Suprapubic skin (tissue), 4 donors: ENCODE measurements around the gene WDR27. TPM values are rescaled to one million over a fixed set of nuclear protein-coding genes. Genes with fewer than 3 reads are reported as not detected.

Experiments
- DNase-seq, 2 donors: peaks; one replicate each; pipeline ENCODE4 v3.0.0-alpha.2; 2019; ENCODE audit warnings: low spot score in 2 of 2
- H3K27ac ChIP-seq: fragments of 200-600 bp; sonication (generic); one replicate; pipeline ENCODE4 v1.5.1; 2019
- H3K27me3 ChIP-seq: fragments of 200-600 bp; sonication (generic); one replicate; pipeline ENCODE4 v1.5.1; 2019
- H3K36me3 ChIP-seq: fragments of 200-600 bp; sonication (generic); one replicate; pipeline ENCODE4 v1.5.1; 2019
- H3K4me1 ChIP-seq: fragments of 200-600 bp; sonication (generic); one replicate; pipeline ENCODE4 v1.5.1; 2019
- H3K4me3 ChIP-seq: fragments of 200-600 bp; sonication (generic); one replicate; pipeline ENCODE4 v1.5.1; 2019; ENCODE audit warnings: mild to moderate bottlenecking
- H3K9me3 ChIP-seq: fragments of 200-600 bp; sonication (generic); one replicate; pipeline ENCODE4 v1.5.1; 2019
- CTCF ChIP-seq, 2 donors: fragments of 200-600 bp in 1 of 2; fragments of 450-650 bp in 1 of 2; sonication (generic) in 1 of 2; IDR thresholded peaks; one replicate each; pipeline ENCODE4 v1.5.1; 2016 to 2019; ENCODE audit warnings: antibody characterized with exemption in 2 of 2, mild to moderate bottlenecking in 1 of 2, moderate library complexity in 1 of 2
- EP300 ChIP-seq: sonication (generic); formaldehyde crosslinking; IDR thresholded peaks from one replicate; pipeline ENCODE4 v1.6.1; 2017; ENCODE audit warnings: antibody characterized with exemption
- POLR2A ChIP-seq, 2 donors: fragments of 450-650 bp; IDR thresholded peaks; one replicate each; pipeline ENCODE4 v1.6.1; 2017; ENCODE audit warnings: antibody characterized with exemption in 2 of 2, mild to moderate bottlenecking in 2 of 2, moderate library complexity in 2 of 2
- POLR2AphosphoS5 ChIP-seq, 3 donors: sonication (generic); formaldehyde crosslinking; IDR thresholded peaks; one replicate each; pipeline ENCODE4 v1.6.1; 2017; ENCODE audit warnings: antibody characterized with exemption in 3 of 3
- WGBS: methylation state at CpG from one replicate; pipeline ENCODE4 v1.1.5; 2018; 5-methylcytosine and 5-hydroxymethylcytosine counted together
- total RNA-seq, 4 donors: library from RNA; depleted of rRNA; stranded (reverse); fragments of >200 nt; gene quantifications; one replicate each; pipeline ENCODE4 v1.1.0, GENCODE V29; 2016

Gene WDR27
- total RNA-seq, 4 donors from 2014 or later = 17.3 to 59.4 (median 26.6) TPM

GRCh38 chr6:169626169-169626568 lies 75.7 kb downstream of the WDR27 start:
- H3K27ac ChIP-seq = no peak overlapping the region
- 87% methylated on average over 7 of the region's 8 CpGs for WGBS
- peaks cover 32% of the 10 kb centered on the region for H3K36me3 ChIP-seq
- no peaks in the 10 kb centered on the region for H3K4me1 ChIP-seq
- no peak for DNase-seq
- no peaks in the 10 kb centered on the region for H3K27me3 ChIP-seq
- no peak for TF ChIP-seq POLR2AphosphoS5 (IDR thresholded peaks at IDR 0.05)
- TF ChIP-seq CTCF (IDR thresholded peaks at IDR 0.05) = no peak
- no peak for TF ChIP-seq POLR2A (IDR thresholded peaks at IDR 0.05)
- TF ChIP-seq EP300 = no peak
- no peak overlapping the region for H3K4me3 ChIP-seq
- no peaks in the 10 kb centered on the region for H3K9me3 ChIP-seq

- H3K27ac ChIP-seq = no peak overlapping the region
- no CpG with 5 or more reads among the region's 15 CpGs for WGBS
- H3K9me3 ChIP-seq = no peaks in the 10 kb centered on the region
- no peaks in the 10 kb centered on the region for H3K4me1 ChIP-seq
- no peaks in the 10 kb centered on the region for H3K27me3 ChIP-seq
- DNase-seq = no peak
- TF ChIP-seq EP300 (no peak), POLR2A (IDR thresholded peaks at IDR 0.05) (no peak), POLR2AphosphoS5 (IDR thresholded peaks at IDR 0.05) (no peak), CTCF (IDR thresholded peaks at IDR 0.05) (no peak)
- H3K4me3 ChIP-seq = no peak overlapping the region
- H3K36me3 ChIP-seq = peaks cover 31% of the 10 kb centered on the region
These were observed 76.5 kb downstream of the WDR27 start for GRCh38 chr6:169625376-169625775.

- Histone ChIP-seq H3K27ac (no peak overlapping the region), H3K9me3 (no peaks in the 10 kb centered on the region), H3K4me1 (no peaks in the 10 kb centered on the region), H3K36me3 (peaks cover 31% of the 10 kb centered on the region), H3K27me3 (no peaks in the 10 kb centered on the region), H3K4me3 (no peak overlapping the region)
- no peak for DNase-seq
- TF ChIP-seq EP300 (no peak), CTCF (IDR thresholded peaks at IDR 0.05) (no peak), POLR2A (IDR thresholded peaks at IDR 0.05) (no peak)
- WGBS = 82% methylated on average over 10 of the region's 11 CpGs
These were observed 77.0 kb downstream of the WDR27 start for GRCh38 chr6:169624785-169625184.

- Histone ChIP-seq H3K27ac (no peak overlapping the region), H3K9me3 (no peaks in the 10 kb centered on the region), H3K27me3 (no peaks in the 10 kb centered on the region), H3K4me1 (no peaks in the 10 kb centered on the region), H3K4me3 (no peak overlapping the region), H3K36me3 (peaks cover 31% of the 10 kb centered on the region)
- TF ChIP-seq POLR2AphosphoS5 (IDR thresholded peaks at IDR 0.05) (no peak), CTCF (IDR thresholded peaks at IDR 0.05) (no peak), POLR2A (IDR thresholded peaks at IDR 0.05) (no peak), EP300 (no peak)
- DNase-seq = no peak
- WGBS = 97% methylated on average over 22 of the region's 22 CpGs
These were observed 77.9 kb downstream of the WDR27 start for GRCh38 chr6:169623975-169624374.

- no peaks in the 10 kb centered on the region for H3K27me3 ChIP-seq
- H3K36me3 ChIP-seq = peaks cover 31% of the 10 kb centered on the region
- H3K4me1 ChIP-seq = no peaks in the 10 kb centered on the region
- DNase-seq = no peak
- no peak overlapping the region for H3K27ac ChIP-seq
- H3K9me3 ChIP-seq = no peaks in the 10 kb centered on the region
- no peak overlapping the region for H3K4me3 ChIP-seq
- WGBS = 98% methylated on average over 7 of the region's 7 CpGs
- TF ChIP-seq EP300 = no peak
- TF ChIP-seq POLR2AphosphoS5 (IDR thresholded peaks at IDR 0.05) = no peak
- TF ChIP-seq POLR2A (IDR thresholded peaks at IDR 0.05) = no peak
- TF ChIP-seq CTCF (IDR thresholded peaks at IDR 0.05) = no peak
These were observed 78.5 kb downstream of the WDR27 start for GRCh38 chr6:169623343-169623742.
